HG03108 (cell line): ENCODE data around the gene CPM.
"Not testable (repeated sequence)": the region's sequence is repeated elsewhere in the genome, so short reads cannot be mapped to it uniquely, and the experiment has no call there.

Experiments used
- ATAC-seq: cut with Tn5 transposase; IDR thresholded peaks from one replicate; pipeline ENCODE4 v1.9.1; 2021; ENCODE audit warnings: moderate library complexity; ENCODE audit not compliant: unreplicated experiment

The CPM gene

DNA sequence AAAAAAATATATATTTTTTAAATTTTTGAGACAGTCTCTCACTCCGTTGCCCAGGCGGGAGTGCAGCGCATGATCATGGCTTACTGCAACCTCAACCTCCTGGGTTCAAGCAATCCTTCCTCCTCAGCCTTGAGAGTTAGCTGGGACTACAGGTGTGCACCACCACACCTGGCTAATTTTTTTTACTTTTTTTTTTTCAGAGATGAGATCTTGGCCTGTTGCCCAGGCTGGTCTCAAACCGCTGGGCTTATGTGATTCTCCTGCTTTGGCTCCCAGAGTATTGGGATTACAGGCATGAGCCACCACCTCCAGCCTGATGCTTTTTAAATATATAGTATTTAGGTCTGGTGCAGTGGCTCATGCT lies 100.5 kb downstream of the CPM start:
- ATAC-seq, result no peak

- no peak for ATAC-seq
These were observed 101.0 kb downstream of the CPM start for GRCh38 chr12:68831751-68832503.

GRCh38 chr12:68831272-68831671 lies 101.7 kb downstream of the CPM start:
- ATAC-seq, result no peak

GRCh38 chr12:68828672-68829068 lies 104.3 kb downstream of the CPM start:
- ATAC-seq, result no peak

GRCh38 chr12:68827895-68828671 lies 104.9 kb downstream of the CPM start:
- ATAC-seq, result no peak

GRCh38 chr12:68825569-68826217 lies 107.3 kb downstream of the CPM start:
- no peak for ATAC-seq

GRCh38 chr12:68824597-68825250 lies 108.2 kb downstream of the CPM start:
- no peak for ATAC-seq

DNA sequence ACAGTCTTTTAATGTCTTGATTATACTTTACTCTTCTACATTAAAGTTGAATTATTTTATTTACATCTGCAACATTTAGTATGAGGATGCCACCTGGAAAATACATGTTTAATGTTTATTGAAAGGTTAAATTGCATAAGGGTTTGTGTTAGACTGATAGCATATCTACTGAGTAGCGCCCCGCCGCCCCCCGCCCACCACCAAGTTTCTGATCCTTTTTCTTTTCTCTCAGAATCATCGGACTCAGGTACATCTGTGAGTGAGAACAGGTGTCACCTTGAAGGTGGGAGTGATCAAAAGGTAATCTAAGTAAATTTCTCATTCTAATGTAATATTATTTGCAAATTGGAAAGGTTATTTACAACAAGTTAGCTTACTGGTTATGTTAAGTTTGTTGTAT lies 108.8 kb downstream of the CPM start:
- ATAC-seq, result no peak

- no peak for ATAC-seq
These were observed 109.3 kb downstream of the CPM start for GRCh38 chr12:68823696-68824095.

- no peak for ATAC-seq
These were observed 111.4 kb downstream of the CPM start for GRCh38 chr12:68821357-68822188.

- not testable (repeated sequence) for ATAC-seq
These were observed 113.5 kb downstream of the CPM start for GRCh38 chr12:68819481-68819880.

DNA sequence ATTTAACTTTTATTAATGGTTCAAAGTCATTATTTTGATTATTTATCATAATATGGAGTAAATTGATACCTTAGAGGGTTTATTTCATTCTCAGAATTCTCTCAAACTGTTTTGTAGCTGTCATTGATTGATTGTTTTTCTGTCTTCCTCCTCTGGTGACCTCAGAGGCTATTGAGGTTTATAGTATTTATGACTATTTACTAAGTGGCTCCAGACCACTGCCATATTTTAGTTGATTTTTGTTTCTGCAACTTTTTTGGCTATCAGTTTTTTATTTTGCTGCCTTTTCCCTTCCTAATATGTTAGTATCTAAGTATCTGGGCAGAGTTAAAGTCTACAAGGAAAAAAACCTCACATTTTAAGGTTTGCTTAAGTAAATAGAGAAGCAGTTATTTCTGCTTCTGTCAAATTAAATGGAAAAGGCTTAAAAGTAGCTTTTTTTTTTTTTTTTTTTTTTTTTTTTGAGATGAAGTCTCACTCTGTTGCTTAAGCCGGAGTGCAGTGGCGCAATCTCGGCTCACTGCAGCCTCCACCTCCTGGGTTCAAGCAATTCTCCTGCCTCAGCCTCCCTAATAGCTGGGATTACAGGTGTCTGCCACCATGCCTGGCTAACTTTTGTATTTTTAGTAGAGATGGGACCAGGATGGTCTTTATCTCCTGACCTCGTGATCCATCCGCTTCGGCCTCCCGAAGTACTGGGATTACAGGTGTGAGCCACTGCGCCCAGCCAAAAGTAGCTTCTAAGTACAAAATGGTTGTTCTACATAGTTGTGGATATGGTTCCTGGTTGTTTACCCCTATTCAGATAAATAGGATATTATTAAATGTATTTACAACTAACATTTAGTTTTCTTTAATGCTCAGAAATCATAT lies 116.8 kb downstream of the CPM start:
- ATAC-seq, result no peak

GRCh38 chr12:68815232-68815927 lies 117.6 kb downstream of the CPM start:
- ATAC-seq, result no peak

DNA sequence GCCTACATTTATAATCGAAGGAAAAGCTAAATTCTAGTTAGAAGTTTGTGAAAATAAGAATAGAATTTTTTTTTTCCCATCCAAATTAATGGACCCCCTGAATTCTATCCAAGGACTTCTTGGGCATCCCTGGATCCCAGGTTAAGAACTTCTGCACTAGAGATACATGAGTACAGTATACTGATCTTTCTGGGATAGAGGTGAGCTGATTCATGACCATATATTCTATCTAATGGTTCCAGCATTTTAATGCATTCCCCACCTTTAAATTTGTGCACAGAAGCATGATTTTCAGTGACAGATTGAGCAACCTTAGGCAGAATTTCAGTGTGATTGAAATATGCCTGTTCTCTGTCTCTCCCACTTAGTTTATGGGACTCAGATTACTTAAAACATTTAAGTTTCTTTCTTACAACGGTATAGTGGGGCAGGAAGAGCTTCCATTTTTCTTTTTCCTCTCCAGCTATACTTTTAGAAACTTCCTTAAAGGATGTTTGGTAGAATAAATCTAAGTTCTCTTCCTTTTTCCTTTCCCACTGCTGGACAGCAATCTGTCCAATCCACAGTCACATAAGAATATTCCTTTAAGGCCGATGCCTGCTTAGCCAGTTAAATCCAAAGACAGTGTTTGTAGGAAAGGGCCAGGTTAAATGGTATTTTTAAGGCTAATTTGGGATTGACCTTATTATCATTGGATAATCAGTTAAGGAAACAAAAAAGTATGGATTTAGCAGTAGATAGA lies 118.3 kb downstream of the CPM start:
- no peak for ATAC-seq

GRCh38 chr12:68813242-68813593 lies 119.8 kb downstream of the CPM start:
- ATAC-seq, result no peak

- no peak for ATAC-seq
These were observed 120.3 kb downstream of the CPM start for GRCh38 chr12:68812553-68813241.

- not testable (repeated sequence) for ATAC-seq
These were observed 121.4 kb downstream of the CPM start for GRCh38 chr12:68811573-68811972.

- not testable (repeated sequence) for ATAC-seq
These were observed 123.0 kb downstream of the CPM start for GRCh38 chr12:68810027-68810389.
